Activated naive CD4-positive, alpha-beta T cell treated with anti-CD3 and anti-CD28 coated beads, Interleukin-2, amount 50 U/mL, for 72 hours (primary cell): Measurements from ENCODE around the gene GPR156. TPM values are rescaled to one million over a fixed set of nuclear protein-coding genes. Genes with fewer than 3 reads are reported as not detected.
A peak's percentile ranks its signal among the peaks of the same experiment; 100 is the strongest.
"Not testable (repeated sequence)": the region's sequence is repeated elsewhere in the genome, so short reads cannot be mapped to it uniquely, and the experiment has no call there.

Experiments used
- ATAC-seq, 2 donors: fragments of 150-1000 bp; cut with Tn5 transposase; 2 replicates each; pipeline ENCODE4 v1.10.0; 2021; ENCODE audit warnings: mild to moderate bottlenecking in 2 of 2, moderate library complexity in 2 of 2
- DNase-seq, 2 donors: peaks; one replicate each; pipeline ENCODE4 v3.0.0; 2021 to 2022; ENCODE audit warnings: low spot score in 2 of 2
- H3K27ac Mint-ChIP-seq, 2 donors: one replicate each; pipeline ENCODE4 v1.8.0; 2022; ENCODE audit warnings: mild to moderate bottlenecking in 2 of 2, mixed read lengths in 2 of 2
- H3K36me3 Mint-ChIP-seq, 2 donors: one replicate each; pipeline ENCODE4 v1.8.0; 2022; ENCODE audit warnings: mixed read lengths in 2 of 2
- H3K9me3 Mint-ChIP-seq, 2 donors: one replicate each; pipeline ENCODE4 v1.8.0; 2022; ENCODE audit warnings: mixed read lengths in 2 of 2
- total RNA-seq, 2 donors: library from RNA; stranded (reverse); gene quantifications; one replicate each; pipeline ENCODE4 v1.2.3, GENCODE V29; 2022

GPR156 gene
- total RNA-seq = not detected

DNA sequence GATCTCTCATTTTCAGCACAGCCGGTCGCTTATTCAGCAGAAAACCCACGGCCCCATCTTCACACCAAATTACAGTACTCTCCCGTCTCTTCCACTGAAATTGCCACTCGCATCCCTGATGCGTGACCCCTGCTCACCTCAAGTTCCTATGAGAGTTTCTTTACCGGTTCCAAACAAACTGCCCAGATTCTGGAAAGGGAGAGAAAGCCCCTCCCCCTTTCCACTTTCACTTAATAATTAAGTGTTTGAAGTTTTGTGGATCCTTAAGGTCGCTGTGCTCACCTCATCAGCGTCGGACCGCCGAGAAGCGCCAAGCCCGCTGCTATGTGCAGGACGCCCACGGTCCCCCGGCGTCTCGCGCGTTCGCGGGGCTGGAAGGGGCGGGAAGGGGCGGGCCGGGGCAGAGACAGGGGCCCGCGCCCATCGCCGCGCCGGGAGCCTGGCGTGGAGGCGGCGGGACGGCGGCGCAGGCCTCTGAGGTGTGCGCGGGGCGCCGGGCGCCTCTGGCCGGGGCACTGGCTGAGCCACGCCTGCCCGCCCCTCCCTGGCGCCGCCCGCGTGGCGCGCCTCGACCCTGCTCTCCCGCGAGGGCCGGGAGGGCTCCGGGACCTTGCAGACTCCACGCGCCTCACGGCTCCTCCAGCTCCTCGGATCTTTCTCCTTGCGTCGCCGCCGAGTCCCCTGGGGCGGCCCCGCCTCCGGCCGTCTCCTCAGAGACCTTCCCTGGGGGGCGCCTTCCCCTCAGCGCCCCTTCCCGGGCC is at the start of gene GPR156:
Gene GPR156, minus strand, starts transcription at position 476 of the 761 bp plus-strand sequence. CDS start 41,124 bp downstream, outside the sequence.
- ATAC-seq (peak in 1 of 2 donors; percentile 76), DNase-seq (peak in 1 of 2 donors; percentile 13)
- Mint-ChIP-seq H3K9me3 (peaks cover 0 to 5% of the 10 kb centered on the region in 2 donors), H3K36me3 (peaks cover 0 to 7% of the 10 kb centered on the region in 2 donors), H3K27ac (no peak within 1 kb of the TSS)

DNA sequence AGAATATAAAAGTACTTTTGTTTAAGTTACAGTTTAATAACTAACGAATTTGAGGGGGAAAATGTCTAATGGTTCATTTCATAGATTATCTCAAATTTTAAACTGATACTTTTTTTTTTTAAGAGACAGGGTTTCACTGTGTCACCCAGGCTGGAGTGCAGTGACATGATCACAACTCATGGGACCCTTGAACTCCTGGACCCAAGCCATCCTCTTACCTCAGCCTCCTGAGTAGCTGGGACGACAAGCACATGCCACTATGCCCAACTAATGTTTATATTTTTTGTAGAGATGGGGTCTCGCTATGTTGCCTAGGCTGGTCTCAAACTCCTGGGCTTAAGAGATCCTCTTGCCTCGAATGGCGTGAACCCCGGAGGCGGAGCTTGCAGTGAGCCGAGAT is 47.6 kb upstream of the GPR156 start:
- H3K9me3 Mint-ChIP-seq = no peaks in the 10 kb centered on the region
- no peak for DNase-seq
- H3K36me3 Mint-ChIP-seq = peaks cover 15 to 17% of the 10 kb centered on the region in 2 donors
- ATAC-seq = no peak
- no peak overlapping the region for H3K27ac Mint-ChIP-seq

DNA sequence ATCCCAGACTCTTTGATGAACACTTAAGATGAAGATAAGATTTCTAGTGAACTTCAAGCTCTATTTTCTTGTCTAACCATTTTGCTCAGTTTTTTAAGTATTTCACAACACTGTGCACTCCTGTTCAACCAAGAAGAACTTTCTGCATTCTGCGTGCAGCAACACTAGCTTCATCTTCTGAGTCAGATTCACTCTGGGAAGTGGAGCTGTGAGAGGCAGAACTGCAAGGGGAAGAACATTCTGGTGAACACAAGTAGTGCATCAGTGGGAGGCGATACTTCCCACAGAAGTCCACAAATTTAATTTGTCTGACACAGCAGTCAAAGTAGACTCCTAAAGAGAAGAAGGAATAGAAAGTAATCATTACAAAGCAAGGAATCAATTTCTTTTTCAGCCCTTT is 46.1 kb upstream of the GPR156 start:
- no peaks in the 10 kb centered on the region for H3K9me3 Mint-ChIP-seq
- H3K36me3 Mint-ChIP-seq = peaks cover 17 to 18% of the 10 kb centered on the region in 2 donors
- DNase-seq (no peak), ATAC-seq (no peak)
- no peak overlapping the region for H3K27ac Mint-ChIP-seq

DNA sequence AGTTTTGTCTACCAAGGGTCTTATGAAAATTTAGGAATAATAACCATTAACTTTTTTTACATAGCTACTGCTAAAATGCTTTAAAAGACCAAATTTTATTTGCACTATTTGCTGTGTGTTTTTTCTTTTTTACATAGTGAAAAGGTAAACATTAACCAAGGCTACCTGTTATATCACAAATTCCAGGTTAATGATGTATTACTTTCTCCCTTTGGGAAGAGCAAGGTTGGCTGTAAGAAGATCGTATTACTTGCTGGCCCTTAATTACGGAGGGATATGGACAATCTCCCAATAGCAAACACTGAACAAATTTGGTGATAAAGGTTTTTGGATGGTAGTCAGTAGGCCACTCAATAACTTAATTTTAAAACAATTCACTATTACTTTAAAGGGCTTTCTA is 41.8 kb upstream of the GPR156 start:
- H3K9me3 Mint-ChIP-seq = peaks cover 3 to 6% of the 10 kb centered on the region in 2 donors
- H3K27ac Mint-ChIP-seq = no peak overlapping the region
- peaks cover 25 to 26% of the 10 kb centered on the region in 2 donors for H3K36me3 Mint-ChIP-seq
- ATAC-seq (no peak), DNase-seq (no peak)

DNA sequence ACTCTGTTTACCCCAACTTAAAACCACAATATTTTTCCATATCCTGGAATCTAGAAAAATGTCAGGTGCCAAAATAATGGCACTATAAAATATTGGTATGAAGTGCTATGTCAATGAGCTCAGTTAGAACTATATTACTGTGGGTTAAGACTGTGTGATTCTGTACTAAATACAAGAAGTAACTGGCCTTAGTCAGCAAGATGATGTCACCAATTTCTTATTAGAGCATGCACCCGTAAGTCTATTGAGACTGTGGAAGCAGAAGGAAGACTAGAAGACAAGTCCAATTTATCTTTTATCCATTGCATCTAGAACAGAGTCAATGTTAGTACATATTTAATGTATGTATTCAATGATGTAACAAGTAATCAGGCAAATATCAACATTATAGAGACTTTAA is 39.2 kb upstream of the GPR156 start:
- no peak for DNase-seq
- Mint-ChIP-seq H3K36me3 (peaks cover 27 to 32% of the 10 kb centered on the region in 2 donors), H3K27ac (no peak overlapping the region), H3K9me3 (peaks cover 4 to 10% of the 10 kb centered on the region in 2 donors)
- ATAC-seq = no peak

DNA sequence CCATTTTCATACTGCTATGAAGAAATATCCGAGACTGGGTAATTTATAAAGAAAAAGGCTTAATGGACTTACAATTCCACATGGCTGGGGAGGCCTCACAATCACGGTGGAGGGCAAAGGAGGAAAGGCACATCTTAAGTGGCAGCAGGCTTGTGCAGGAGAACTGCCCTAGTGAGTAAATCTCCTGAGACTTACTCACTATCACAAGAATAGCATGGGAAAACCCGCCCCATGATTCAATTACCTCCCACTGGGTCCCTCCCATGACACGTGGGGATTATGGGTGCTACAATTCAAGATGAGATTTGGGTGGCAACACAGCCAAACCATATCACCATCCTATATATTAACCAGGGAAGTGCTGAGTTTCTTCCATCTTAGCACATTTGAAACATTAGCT is 38.7 kb upstream of the GPR156 start:
- peak in 1 of 2 donors; percentile 62 for ATAC-seq
- peaks cover 29 to 34% of the 10 kb centered on the region in 2 donors for H3K36me3 Mint-ChIP-seq
- not testable (repeated sequence) for H3K27ac Mint-ChIP-seq

DNA sequence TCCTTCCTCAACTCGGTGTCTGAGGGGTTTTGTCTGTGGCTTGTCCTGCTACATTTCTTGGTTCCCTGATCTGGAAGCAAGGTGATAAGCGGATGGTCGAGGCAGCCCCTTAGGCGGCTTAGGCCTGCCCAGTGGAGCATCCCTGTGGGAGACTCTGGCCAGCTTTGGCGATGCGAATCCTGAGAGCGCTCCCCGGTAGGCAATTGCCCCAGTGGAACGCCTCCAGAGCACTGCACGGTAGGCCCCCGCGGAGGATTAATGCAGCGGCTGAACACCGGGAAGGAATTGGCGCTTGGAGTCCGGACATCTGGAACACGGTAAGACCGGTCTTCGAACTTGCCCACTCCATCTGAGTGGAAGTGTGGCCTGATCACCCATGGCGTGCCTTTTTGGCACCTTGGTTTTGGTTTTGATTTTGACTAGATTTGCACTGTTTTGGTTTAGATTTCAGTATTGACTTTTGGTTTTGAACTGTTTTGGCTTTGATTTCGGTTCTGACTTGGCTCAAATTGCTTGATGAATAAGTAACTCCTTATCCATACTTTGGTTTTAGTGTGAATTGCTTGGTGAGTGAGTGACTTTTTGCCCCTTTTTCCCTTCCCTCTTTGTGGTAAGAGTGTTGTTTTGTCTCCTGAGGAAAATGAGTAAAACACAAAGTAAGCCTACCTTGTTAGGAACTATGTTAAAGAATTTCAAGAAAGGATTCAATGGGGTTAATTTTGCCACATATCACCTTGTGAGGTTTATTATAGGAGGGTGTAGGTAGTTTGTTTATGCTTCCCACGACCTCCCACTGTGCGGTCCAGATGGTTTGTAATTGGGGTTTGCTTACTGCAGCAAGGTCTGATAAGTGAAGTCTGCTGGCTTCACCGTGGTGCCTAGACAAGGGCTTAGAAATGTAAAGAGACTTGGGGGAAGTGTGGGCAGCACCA is 27.1 kb upstream of the GPR156 start:
- Mint-ChIP-seq H3K9me3 (peaks cover 8 to 13% of the 10 kb centered on the region in 2 donors), H3K27ac (no peak overlapping the region), H3K36me3 (peaks cover 33 to 35% of the 10 kb centered on the region in 2 donors)
- peak in 1 of 2 donors; percentile 61 for ATAC-seq
- no peak for DNase-seq

More for the DNA sequence above, 38.7 kb upstream of the GPR156 start:
- DNase-seq = not testable (repeated sequence)
- H3K9me3 Mint-ChIP-seq = peaks cover 5 to 10% of the 10 kb centered on the region in 2 donors

DNA sequence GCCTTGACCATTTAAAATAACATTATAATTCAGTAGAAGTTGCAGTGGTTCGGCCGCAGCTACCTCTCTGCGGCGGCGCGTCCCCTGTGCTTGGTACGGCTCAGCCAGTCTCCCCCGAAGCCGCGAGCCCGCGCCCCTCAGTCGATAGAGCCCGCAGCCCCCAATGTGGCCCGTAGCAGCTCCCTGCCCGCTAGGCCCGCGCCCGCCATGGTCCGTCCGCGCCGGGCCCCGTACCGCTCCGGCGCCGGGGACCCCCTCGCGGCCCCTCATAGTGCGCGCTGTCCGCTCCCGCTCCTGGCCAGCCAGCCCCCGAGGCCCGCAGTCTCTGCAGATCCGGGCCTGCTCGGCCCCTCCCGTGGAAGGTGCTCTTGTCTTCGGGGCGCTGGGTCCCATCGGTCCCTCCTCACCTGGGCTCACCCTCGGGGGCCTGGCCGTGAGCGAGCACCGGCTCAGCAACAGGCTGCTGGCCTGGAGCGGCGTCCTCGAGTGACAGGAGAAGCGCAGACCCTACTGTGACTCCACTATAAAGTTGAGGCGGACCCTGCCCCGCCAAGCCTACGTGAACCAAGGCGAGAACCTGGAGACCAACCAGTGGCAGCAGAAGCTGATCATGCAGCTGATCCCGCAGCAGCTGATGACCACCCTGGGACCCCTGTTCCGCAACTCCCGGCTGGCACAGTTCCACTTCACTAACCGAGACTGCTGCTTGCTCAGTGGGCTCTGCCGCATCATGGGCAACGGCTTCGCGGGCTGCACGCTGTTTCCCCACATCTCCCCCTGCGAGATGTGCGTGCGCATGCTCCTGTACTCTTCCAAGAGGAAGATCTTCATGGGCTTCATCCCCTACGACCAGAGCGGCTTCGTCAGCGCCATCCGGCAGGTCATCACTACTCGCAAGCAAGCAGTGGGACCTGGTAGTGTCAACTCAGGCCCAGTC is 21.8 kb upstream of the GPR156 start:
- DNase-seq (no peak), ATAC-seq (no peak)
- Mint-ChIP-seq H3K36me3 (peaks cover 0 to 5% of the 10 kb centered on the region in 2 donors), H3K9me3 (peaks cover 0 to 3% of the 10 kb centered on the region in 2 donors), H3K27ac (no peak overlapping the region)

DNA sequence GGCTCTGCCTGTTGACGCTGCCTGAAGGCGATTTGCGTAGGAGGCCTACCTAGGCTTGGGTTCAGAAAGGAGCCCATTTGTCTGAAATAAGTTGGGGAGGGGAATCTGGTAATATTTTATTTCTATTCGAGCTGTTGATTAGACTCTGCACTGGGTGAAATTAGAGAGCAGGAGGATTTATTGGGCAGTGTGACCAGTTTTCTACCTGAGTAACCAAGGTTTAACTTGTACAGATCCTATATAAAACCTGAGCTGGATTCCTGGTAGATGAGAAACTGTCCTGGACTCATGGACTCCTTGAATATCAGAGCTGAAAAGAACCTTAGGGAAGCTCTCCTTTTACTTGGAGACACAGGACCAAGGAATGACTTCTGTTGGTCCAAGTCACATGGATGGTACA is 19.6 kb upstream of the GPR156 start:
- peaks cover 0 to 5% of the 10 kb centered on the region in 2 donors for H3K36me3 Mint-ChIP-seq
- peaks cover 0 to 3% of the 10 kb centered on the region in 2 donors for H3K9me3 Mint-ChIP-seq
- DNase-seq (no peak), ATAC-seq (no peak)
- no peak overlapping the region for H3K27ac Mint-ChIP-seq

DNA sequence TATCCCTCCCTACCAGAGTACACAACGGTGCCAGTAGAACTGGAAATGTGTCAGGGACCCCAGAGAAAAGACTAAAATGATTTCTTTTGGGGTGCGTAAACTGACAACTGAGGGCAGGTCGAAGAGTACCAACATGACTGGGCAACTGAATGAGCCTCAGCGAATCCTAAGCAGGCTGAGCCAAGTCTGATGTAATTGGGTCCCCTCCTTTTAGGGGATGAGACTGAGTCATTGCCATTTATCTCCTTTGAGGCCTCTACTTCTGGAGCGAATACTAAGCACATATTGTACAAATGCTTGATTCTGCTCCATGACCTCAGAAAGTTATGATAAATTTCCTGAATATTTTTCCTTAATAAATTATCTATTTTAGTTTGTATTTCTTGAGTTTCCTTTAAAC is 17.3 kb upstream of the GPR156 start:
- Mint-ChIP-seq H3K9me3 (peaks cover 0 to 3% of the 10 kb centered on the region in 2 donors), H3K27ac (no peak overlapping the region), H3K36me3 (peaks cover 0 to 5% of the 10 kb centered on the region in 2 donors)
- ATAC-seq = no peak
- DNase-seq = no peak

DNA sequence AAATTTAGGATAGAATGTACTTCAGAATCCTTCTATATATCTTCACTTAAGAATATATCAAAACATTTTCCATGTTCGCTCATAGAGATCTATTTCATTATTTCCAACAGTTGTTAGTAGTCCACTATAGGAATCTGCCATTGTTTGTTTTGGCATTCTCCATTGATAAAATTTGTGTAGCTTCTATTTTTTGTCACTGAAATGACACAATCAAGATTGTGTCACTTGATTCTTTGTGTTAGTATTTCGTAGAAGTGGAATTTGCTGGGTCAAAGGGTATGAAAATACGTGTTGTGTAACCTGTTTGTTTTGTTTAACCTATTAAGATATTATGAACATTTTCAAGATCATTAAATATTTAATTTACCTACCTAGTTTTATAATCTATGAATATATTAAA is 15.9 kb upstream of the GPR156 start:
- ATAC-seq (no peak), DNase-seq (no peak)
- H3K27ac Mint-ChIP-seq = no peak overlapping the region
- no peaks in the 10 kb centered on the region for H3K36me3 Mint-ChIP-seq
- H3K9me3 Mint-ChIP-seq = no peaks in the 10 kb centered on the region

DNA sequence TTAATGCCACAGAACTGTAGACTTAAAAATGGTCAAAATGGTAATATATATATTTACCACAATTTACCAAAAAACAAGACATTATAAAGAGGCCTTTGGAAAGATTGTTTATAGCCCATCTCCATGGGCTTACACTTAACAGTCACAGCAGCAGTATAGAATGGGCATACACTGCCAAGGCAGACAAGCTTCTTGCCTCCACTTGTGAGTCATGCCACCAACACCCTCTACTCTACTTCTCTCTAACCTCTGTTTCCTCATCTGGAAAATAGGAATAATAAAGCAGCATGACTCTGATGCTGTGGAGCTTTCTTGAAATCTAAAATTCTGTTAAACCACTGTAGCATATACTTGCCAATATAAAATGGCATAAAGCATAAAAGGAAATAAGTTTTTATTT is 14.4 kb upstream of the GPR156 start:
- no peaks in the 10 kb centered on the region for H3K9me3 Mint-ChIP-seq
- ATAC-seq (no peak), DNase-seq (no peak)
- no peaks in the 10 kb centered on the region for H3K36me3 Mint-ChIP-seq
- no peak overlapping the region for H3K27ac Mint-ChIP-seq

DNA sequence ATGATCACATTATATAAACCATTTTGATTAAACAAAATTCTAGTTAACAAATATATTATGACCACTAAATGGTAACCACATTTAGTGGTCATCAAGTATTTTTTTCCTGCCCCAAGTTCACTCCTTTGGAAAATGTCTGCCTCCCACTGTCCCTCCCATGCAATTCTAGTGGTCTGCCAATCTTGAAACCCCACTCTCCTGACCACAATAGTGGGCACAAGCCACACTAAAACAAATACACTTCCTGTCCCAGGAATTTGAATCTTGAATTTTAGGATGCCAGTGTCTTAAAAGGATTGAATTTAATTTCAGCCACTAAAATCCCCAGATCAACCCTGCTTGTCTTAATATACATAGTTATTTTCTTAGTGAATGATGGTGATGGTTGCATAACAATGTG is 14.0 kb upstream of the GPR156 start:
- Mint-ChIP-seq H3K27ac (no peak overlapping the region), H3K9me3 (no peaks in the 10 kb centered on the region), H3K36me3 (no peaks in the 10 kb centered on the region)
- no peak for DNase-seq
- no peak for ATAC-seq

DNA sequence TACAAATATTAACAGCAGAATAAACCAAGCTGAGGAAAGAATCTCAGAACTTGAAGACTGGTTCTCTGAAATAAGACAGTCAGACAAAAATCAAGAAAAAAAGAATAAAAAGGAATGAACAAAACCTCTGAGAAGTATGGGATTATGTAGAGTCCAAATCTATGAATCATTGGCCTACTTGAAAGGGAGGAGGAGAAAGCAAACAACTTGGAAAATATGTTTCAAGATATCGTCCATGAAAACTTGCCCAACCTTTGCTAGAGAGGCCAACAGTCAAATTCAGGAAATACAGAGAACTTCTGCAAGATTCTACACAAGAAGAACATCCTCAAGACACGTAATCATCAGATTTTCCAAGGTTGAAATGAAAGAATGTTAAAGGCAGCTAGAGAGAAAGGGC is 6.5 kb upstream of the GPR156 start:
- H3K9me3 Mint-ChIP-seq = peaks cover 15 to 17% of the 10 kb centered on the region in 2 donors
- H3K27ac Mint-ChIP-seq, DNase-seq, ATAC-seq: not testable (repeated sequence)
- H3K36me3 Mint-ChIP-seq = peaks cover 15 to 26% of the 10 kb centered on the region in 2 donors

DNA sequence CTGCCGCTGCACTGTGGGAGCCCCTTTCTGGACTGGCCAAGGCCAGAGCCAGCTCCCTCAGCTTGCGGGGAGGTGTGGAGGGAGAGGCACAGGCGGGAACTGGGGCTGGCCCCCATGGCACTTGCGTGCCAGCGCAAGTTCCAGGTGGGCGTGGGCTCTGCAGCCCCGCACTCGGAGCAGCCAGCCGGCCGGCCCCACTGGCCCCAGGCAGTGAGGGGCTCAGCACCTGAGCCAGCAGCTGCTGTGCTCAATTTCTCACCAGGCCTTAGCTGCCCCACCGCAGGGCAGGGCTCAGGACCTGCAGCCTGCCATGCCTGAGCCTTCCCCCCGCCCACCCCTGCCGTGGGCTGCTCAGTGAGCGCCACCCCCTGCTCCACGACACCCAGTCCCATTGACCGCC is 4.6 kb upstream of the GPR156 start:
- no peak for ATAC-seq
- peaks cover 15 to 17% of the 10 kb centered on the region in 2 donors for H3K9me3 Mint-ChIP-seq
- H3K36me3 Mint-ChIP-seq = peaks cover 15 to 26% of the 10 kb centered on the region in 2 donors
- no peak overlapping the region for H3K27ac Mint-ChIP-seq
- DNase-seq = no peak

DNA sequence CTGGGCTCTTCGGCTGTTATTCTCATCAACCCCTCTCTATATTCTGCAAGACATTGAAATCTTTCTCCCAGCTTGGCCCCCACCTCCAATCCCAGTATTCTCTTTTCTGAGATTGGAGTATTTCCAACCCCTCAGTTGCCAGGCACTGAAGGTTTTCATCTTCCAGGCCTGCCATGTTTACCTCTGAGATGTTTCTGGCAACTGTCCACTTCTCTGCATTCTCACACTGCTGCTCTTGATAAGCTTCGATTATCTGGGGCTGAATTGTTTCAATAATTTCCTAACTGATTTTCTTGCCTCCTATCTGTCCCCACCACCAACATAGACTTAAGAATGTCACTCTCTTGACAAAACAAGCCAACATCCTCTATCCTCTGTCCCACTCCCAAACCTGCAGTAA is 1.4 kb upstream of the GPR156 start:
- Mint-ChIP-seq H3K9me3 (peaks cover 0 to 5% of the 10 kb centered on the region in 2 donors), H3K36me3 (peaks cover 0 to 9% of the 10 kb centered on the region in 2 donors), H3K27ac (no peak overlapping the region)
- DNase-seq = no peak
- no peak for ATAC-seq
